HepG2 (cell line): Measurements from ENCODE around the gene SIVA1. TPM values are rescaled to one million over a fixed set of nuclear protein-coding genes. Genes with fewer than 3 reads are reported as not detected.

Experiments used
- ATAC-seq: fragments of 200-7000 bp; cut with Tn5 transposase; 3 replicates; pipeline ENCODE4 v1.9.1; 2020; ENCODE audit warnings: mild to moderate bottlenecking, moderate library complexity
- BruUV-seq: library from RNA; stranded (reverse); fragments of 400-500 nt; replicated peaks from 2 replicates; lab custom pipeline; 2021; lab: Mats Ljungman, UMichigan
- CTCF ChIA-PET: fragments of 300-600 bp; formaldehyde crosslinking; extraction: SDS; loops from one replicate; lab custom pipeline; 2021; ENCODE audit warnings: low total read pairs, inconsistent platforms, low intra/inter-chr PET ratio; lab: Yijun Ruan, JAX
- POLR2A ChIA-PET: fragments of 350-600 bp; sonication (Branson Sonifier 250); formaldehyde crosslinking; loops from one replicate; lab custom pipeline; 2020; ENCODE audit warnings: antibody characterized with exemption, inconsistent platforms; lab: Yijun Ruan, JAX
- DNase-seq: peaks from one replicate; pipeline ENCODE4 v3.0.0-alpha.2; 2015; ENCODE audit warnings: low spot score
- FAIRE-seq: peaks from 3 replicates; lab custom pipeline; 2011; peaks lifted over from hg19 to GRCh38; lab: Jason Lieb, UNC
- H2AFZ ChIP-seq: one replicate; pipeline ENCODE4 v1.6.1; 2011; ENCODE audit warnings: low read length, inconsistent platforms
- H3K27ac ChIP-seq: fragments of 300-600 bp; 3 replicates; pipeline ENCODE4 v1.8.0; 2011; ENCODE audit warnings: mixed run types, mild to moderate bottlenecking, mixed read lengths, low read length, inconsistent platforms; ENCODE audit not compliant: insufficient read depth; ENCODE audit errors: extremely low read length
- H3K27me3 ChIP-seq, 2 experiments: fragments of 200-600 bp in 1 of 2; 2 replicates in 1 of 2; 3 replicates in 1 of 2; pipeline versions ENCODE4 v1.6.0 to v1.8.0; 2011; ENCODE audit warnings: low read length in 2 of 2, mild to moderate bottlenecking in 2 of 2, moderate library complexity in 2 of 2, inconsistent platforms in 1 of 2; ENCODE audit not compliant: insufficient read depth in 2 of 2, control insufficient read depth in 1 of 2
- H3K36me3 ChIP-seq, 2 experiments: fragments of 200-600 bp in 1 of 2; replicated peaks in 1 of 2; 2 replicates in 1 of 2; 3 replicates in 1 of 2; pipeline versions ENCODE4 v1.5.1 to v1.8.0; 2011; ENCODE audit warnings: low read length in 2 of 2, inconsistent platforms in 1 of 2; ENCODE audit not compliant: insufficient read depth in 2 of 2, control insufficient read depth in 1 of 2
- H3K4me1 ChIP-seq: 2 replicates; pipeline ENCODE4 v1.5.1; 2012; ENCODE audit warnings: low read length, inconsistent platforms; ENCODE audit not compliant: insufficient read depth
- H3K4me2 ChIP-seq: 2 replicates; pipeline ENCODE4 v1.6.0; 2011; ENCODE audit warnings: low read depth, low read length, inconsistent platforms
- H3K4me3 ChIP-seq, 3 experiments: fragments of 200-600 bp in 1 of 3; sonication (generic), shearing (Covaris generic) in 1 of 3; replicated peaks in 1 of 3; 2 replicates each; pipeline ENCODE4 v1.5.1; 2011 to 2016; ENCODE audit warnings: low read length in 3 of 3, inconsistent platforms in 2 of 3, low read depth in 2 of 3, mild to moderate bottlenecking in 2 of 3, control low read depth in 1 of 3, mixed read lengths in 1 of 3; ENCODE audit not compliant: insufficient read depth in 1 of 3
- H3K79me2 ChIP-seq: one replicate; pipeline ENCODE4 v1.6.1; 2011; ENCODE audit warnings: low read length, inconsistent platforms; ENCODE audit not compliant: insufficient read depth
- H3K9ac ChIP-seq: 2 replicates; pipeline ENCODE4 v1.6.0; 2011; ENCODE audit warnings: mild to moderate bottlenecking, low read depth, low read length, inconsistent platforms; ENCODE audit not compliant: insufficient read depth
- H3K9me3 ChIP-seq: 2 replicates; pipeline ENCODE4 v1.5.1; 2012; ENCODE audit warnings: mild to moderate bottlenecking, low read length
- H4K20me1 ChIP-seq: 2 replicates; pipeline ENCODE4 v1.6.0; 2011; ENCODE audit warnings: inconsistent platforms, mild to moderate bottlenecking, low read length, moderate library complexity; ENCODE audit not compliant: insufficient read depth
- ELF4 ChIP-seq: sonication (generic); formaldehyde crosslinking; IDR thresholded peaks from 2 replicates; pipeline ENCODE4 v1.5.0; 2020; ENCODE audit warnings: missing genetic modification reagents, mild to moderate bottlenecking, moderate library complexity, borderline replicate concordance
- HMG20A ChIP-seq: IDR thresholded peaks from 2 replicates; pipeline ENCODE4 v1.6.1; 2016; ENCODE audit warnings: borderline replicate concordance
- MTERF4 ChIP-seq: sonication (generic); formaldehyde crosslinking; IDR thresholded peaks from 2 replicates; pipeline ENCODE4 v1.8.0; 2023; ENCODE audit warnings: mild to moderate bottlenecking, missing genetic modification reagents
- PATZ1 ChIP-seq: sonication (generic); formaldehyde crosslinking; IDR thresholded peaks from 2 replicates; pipeline ENCODE4 v1.4.0; 2020; ENCODE audit warnings: missing genetic modification reagents
- PAXIP1 ChIP-seq: sonication (generic); formaldehyde crosslinking; conservative IDR thresholded peaks from 2 replicates; pipeline ENCODE4 v1.4.0; 2020; ENCODE audit warnings: mild to moderate bottlenecking, missing genetic modification reagents, moderate library complexity
- PHF20 ChIP-seq: sonication (generic); formaldehyde crosslinking; IDR thresholded peaks from 2 replicates; pipeline ENCODE4 v1.5.0; 2020; ENCODE audit warnings: mild to moderate bottlenecking, missing genetic modification reagents
- POLR2AphosphoS5 ChIP-seq: IDR thresholded peaks from 2 replicates; pipeline ENCODE4 v1.6.1; 2012; ENCODE audit warnings: low read depth, low read length
- SP5 ChIP-seq: IDR thresholded peaks from 2 replicates; pipeline ENCODE4 v1.6.1; 2016; ENCODE audit warnings: low read depth, borderline replicate concordance
- TRIM22 ChIP-seq: fragments of 450-650 bp; IDR thresholded peaks from 2 replicates; pipeline ENCODE4 v1.6.1; 2017
- YY1 ChIP-seq: IDR thresholded peaks from 2 replicates; pipeline ENCODE4 v1.6.1; 2011; ENCODE audit warnings: low read length, low read depth, moderate library complexity, mild to moderate bottlenecking; ENCODE audit not compliant: insufficient read depth, insufficient replicate concordance
- ZNF580 ChIP-seq: IDR thresholded peaks from 2 replicates; pipeline ENCODE4 v1.6.1; 2016; ENCODE audit warnings: low read depth, borderline replicate concordance
- ZNF639 ChIP-seq: conservative IDR thresholded peaks from 2 replicates; pipeline ENCODE4 v1.6.1; 2018; ENCODE audit warnings: missing genetic modification reagents
- WGBS: methylation state at CpG from one replicate; pipeline ENCODE4 v1.1.6; 2017; ENCODE audit warnings: low lambda C conversion rate; 5-methylcytosine and 5-hydroxymethylcytosine counted together
- in situ Hi-C: cut with HindIII; loops from 2 replicates; pipeline ENCODE4 v1.10.0; 2017; ENCODE audit warnings: low pct_unique_long_range_greater_than_20kb; ENCODE audit not compliant: extremely low pct_ligation_motif_present
- intact Hi-C: fragments of 100-400 bp; cut with micrococcal nuclease; formaldehyde crosslinking; loops from one replicate; pipeline ENCODE4 v1.10.0; 2022; ENCODE audit not compliant: unreplicated experiment
- polyA plus RNA-seq, 8 experiments: library from polyadenylated mRNA; depleted of rRNA in 3 of 8; stranded (reverse) in 7 of 8; unstranded in 1 of 8; fragments of >200 nt; fragmentation: Illumina TruSeq in 4 of 8; extraction: Trizol in 4 of 8; gene quantifications; 2 replicates each; pipeline versions ENCODE4 v1.2.1 to v1.2.3, GENCODE V29; 2011 to 2016; ENCODE audit warnings: low read depth in 4 of 8, missing spikeins in 1 of 8, mixed read lengths in 1 of 8; ENCODE audit not compliant: insufficient read depth in 1 of 8
- total RNA-seq, 5 experiments: library from RNA; depleted of rRNA; stranded (reverse); fragments of >200 nt; fragmentation: Illumina TruSeq; extraction: Trizol; gene quantifications; 2 replicates each; pipeline ENCODE4 v1.2.3, GENCODE V29; 2016; ENCODE audit warnings: low read depth in 1 of 5

The SIVA1 gene
- total and polyA plus RNA-seq, 2 of the 13 experiments (the other 11 are each of a cell fraction or from before 2014, with no cell fraction given) = 123 to 186 TPM

- Histone ChIP-seq H3K27me3 (no peaks in the 10 kb centered on the region), H3K36me3 (no peaks in the 10 kb centered on the region), H4K20me1 (peaks cover 7% of the 10 kb centered on the region; the same call in 1 of the 2 replicates), H3K9ac (peak overlapping the region; percentile 83), H3K4me3 (peak overlapping the region; percentile 82 to 92 (median 90)), H3K4me2 (peak overlapping the region; percentile 100), H3K4me1 (peaks cover 67% of the 10 kb centered on the region), H3K9me3 (no peaks in the 10 kb centered on the region), H3K27ac (peak overlapping the region; percentile 74), H2AFZ (no peak overlapping the region), H3K79me2 (no peaks in the 10 kb centered on the region)
- ChIA-PET POLR2A (interaction anchor here (0.6 to 2.0 kb wide), 7 partner anchors 18 to 221 kb away, joined by 3 to 12 read pairs (median 5); partner anchors contain the start of gene CDCA4), CTCF (interaction anchor here (1.2 kb wide), 1 partner anchor 26 kb away, joined by 3 read pairs; no protein-coding TSS in a partner anchor)
- in situ Hi-C loops = no loop called here
- 0% methylated on average over 9 of the region's 83 CpGs for WGBS
- peak; percentile 76 for DNase-seq
- peak; percentile 25 for ATAC-seq
- BruUV-seq = no TSS peak
- intact Hi-C loops = no loop called here
- no peak for FAIRE-seq
- TF ChIP-seq SP5 (CRISPR knock-in tag) (peak; percentile 64), PHF20 (CRISPR knock-in tag) (0 out of 2 replicates have a peak, but pooled peaks have one; percentile 24), ELF4 (CRISPR knock-in tag) (0 out of 2 replicates have a peak, but pooled peaks have one; percentile 30), HMG20A (CRISPR knock-in tag) (peak; percentile 22; the same call in 1 of the 2 replicates), ZNF639 (CRISPR knock-in tag) (peak; percentile 96), PATZ1 (CRISPR knock-in tag) (peak; percentile 99), TRIM22 (no peak), MTERF4 (no peak), YY1 (peak; percentile 12), POLR2AphosphoS5 (peak; percentile 8; the same call in 1 of the 2 replicates), PAXIP1 (CRISPR knock-in tag) (peak; percentile 28; the same call in 1 of the 2 replicates), ZNF580 (CRISPR knock-in tag) (peak; percentile 40; the same call in 1 of the 2 replicates)
Measured at GRCh38 chr14:104800015-104800770, 47.2 kb downstream of the SIVA1 start.
